CD14-positive monocyte (primary cell): Measurements from ENCODE around the gene KDM4E. TPM values are rescaled to one million over a fixed set of nuclear protein-coding genes. Genes with fewer than 3 reads are reported as not detected.

ENCODE experiments used
- DNase-seq, 3 donors: peaks; one replicate each; pipeline ENCODE4 v3.0.0-alpha.2; 2011 to 2022
- H2AFZ ChIP-seq: 2 replicates; pipeline ENCODE4 v1.6.0; 2012; ENCODE audit warnings: mild to moderate bottlenecking, low read depth, low read length, inconsistent platforms; ENCODE audit not compliant: insufficient read depth, poor library complexity, severe bottlenecking
- H3K27ac ChIP-seq, 2 donors: 1 replicate in 1 of 2; 2 replicates in 1 of 2; pipeline ENCODE4 v1.5.1; 2012 to 2013; ENCODE audit warnings: low read length in 2 of 2, control low read depth in 1 of 2, inconsistent platforms in 1 of 2, low read depth in 1 of 2, mild to moderate bottlenecking in 1 of 2
- H3K27me3 ChIP-seq, 2 donors: one replicate each; pipeline versions ENCODE4 v1.6.0 to v1.6.1; 2011 to 2013; ENCODE audit warnings: low read length in 2 of 2; ENCODE audit not compliant: control insufficient read depth in 2 of 2, insufficient read depth in 2 of 2
- H3K36me3 ChIP-seq, 2 donors: replicated peaks in 1 of 2; 1 replicate in 1 of 2; 2 replicates in 1 of 2; pipeline versions ENCODE4 v1.5.1 to v1.6.1; 2012 to 2013; ENCODE audit warnings: low read length in 2 of 2, control low read depth in 1 of 2, inconsistent platforms in 1 of 2, mild to moderate bottlenecking in 1 of 2; ENCODE audit not compliant: insufficient read depth in 2 of 2, control insufficient read depth in 1 of 2
- H3K4me1 ChIP-seq, 2 donors: 1 replicate in 1 of 2; 2 replicates in 1 of 2; pipeline versions ENCODE4 v1.5.1 to v1.6.1; 2012 to 2013; ENCODE audit warnings: low read length in 2 of 2, control low read depth in 1 of 2, inconsistent platforms in 1 of 2, mild to moderate bottlenecking in 1 of 2, moderate library complexity in 1 of 2; ENCODE audit not compliant: insufficient read depth in 2 of 2, control insufficient read depth in 1 of 2
- H3K4me2 ChIP-seq: replicated peaks from 2 replicates; pipeline ENCODE3; 2012; ENCODE audit warnings: low read length, moderate library complexity, mild to moderate bottlenecking; ENCODE audit not compliant: poor library complexity, severe bottlenecking; ENCODE audit errors: extremely low read depth
- H3K4me3 ChIP-seq, 3 experiments: fragments of 200-600 bp in 1 of 3; sonication (generic) in 1 of 3; replicated peaks in 1 of 3; 1 replicate in 2 of 3; 2 replicates in 1 of 3; pipeline ENCODE4 v1.5.1; 2011 to 2013; ENCODE audit warnings: low read length in 3 of 3, mild to moderate bottlenecking in 3 of 3, control low read depth in 2 of 3, low read depth in 2 of 3, inconsistent platforms in 1 of 3, moderate library complexity in 1 of 3
- H3K79me2 ChIP-seq: 2 replicates; pipeline ENCODE4 v1.6.0; 2012; ENCODE audit warnings: mild to moderate bottlenecking, control low read depth, inconsistent platforms, low read length, moderate library complexity; ENCODE audit not compliant: insufficient read depth
- H3K9ac ChIP-seq: 2 replicates; pipeline ENCODE4 v1.6.0; 2017; ENCODE audit warnings: low read length, mild to moderate bottlenecking; ENCODE audit not compliant: insufficient read depth, poor library complexity, severe bottlenecking
- H3K9me3 ChIP-seq, 2 donors: replicated peaks in 1 of 2; 1 replicate in 1 of 2; 2 replicates in 1 of 2; pipeline versions ENCODE4 v1.5.1 to v1.6.1; 2012 to 2013; ENCODE audit warnings: low read length in 2 of 2, control low read depth in 1 of 2; ENCODE audit not compliant: control insufficient read depth in 1 of 2, insufficient read depth in 1 of 2
- H4K20me1 ChIP-seq: 2 replicates; pipeline ENCODE4 v1.6.0; 2012; ENCODE audit warnings: mild to moderate bottlenecking, low read length, control low read depth, moderate library complexity; ENCODE audit not compliant: insufficient read depth
- H3K27ac Mint-ChIP-seq, 7 donors: one replicate each; pipeline ENCODE4 v1.8.0; 2020; ENCODE audit warnings: mild to moderate bottlenecking in 7 of 7, mixed read lengths in 7 of 7, moderate library complexity in 6 of 7, inconsistent platforms in 2 of 7
- H3K27me3 Mint-ChIP-seq, 3 donors: one replicate each; pipeline ENCODE4 v1.8.0; 2021 to 2022; ENCODE audit warnings: low read depth in 3 of 3, mild to moderate bottlenecking in 3 of 3, mixed read lengths in 3 of 3, moderate library complexity in 3 of 3, inconsistent platforms in 1 of 3
- H3K36me3 Mint-ChIP-seq, 2 donors: one replicate each; pipeline ENCODE4 v1.8.0; 2020; ENCODE audit warnings: mixed read lengths in 2 of 2, inconsistent platforms in 1 of 2, mild to moderate bottlenecking in 1 of 2
- H3K4me1 Mint-ChIP-seq: one replicate; pipeline ENCODE4 v1.8.0; 2020; ENCODE audit warnings: mild to moderate bottlenecking, mixed read lengths
- H3K4me3 Mint-ChIP-seq, 2 donors: one replicate each; pipeline ENCODE4 v1.8.0; 2020; ENCODE audit warnings: mild to moderate bottlenecking in 2 of 2, mixed read lengths in 2 of 2, moderate library complexity in 1 of 2
- H3K9me3 Mint-ChIP-seq, 7 donors: one replicate each; pipeline ENCODE4 v1.8.0; 2020 to 2022; ENCODE audit warnings: mixed read lengths in 7 of 7, mild to moderate bottlenecking in 6 of 7, moderate library complexity in 6 of 7, inconsistent platforms in 2 of 7
- CTCF ChIP-seq: fragments of 200-600 bp; IDR thresholded peaks from one replicate; pipeline ENCODE4 v1.8.0; 2022; ENCODE audit warnings: antibody characterized with exemption, mild to moderate bottlenecking
- WGBS: methylation state at CpG from one replicate; pipeline ENCODE4 v1.1.5; 2013; ENCODE audit warnings: missing lambda C conversion rate; ENCODE audit not compliant: insufficient coverage; 5-methylcytosine and 5-hydroxymethylcytosine counted together
- intact Hi-C, 2 donors: fragments of 100-400 bp; cut with micrococcal nuclease; formaldehyde crosslinking; loops; one replicate each; pipeline versions ENCODE4 v1.15.0 to v1.15.1; 2023
- polyA plus RNA-seq, 3 donors: library from polyadenylated mRNA; depleted of rRNA in 1 of 3; unstranded in 2 of 3; stranded (reverse) in 1 of 3; fragments of 300-500 nt in 2 of 3; fragments of >200 nt in 1 of 3; fragmentation: Illumina TruSeq in 2 of 3; gene quantifications; 1 replicate in 2 of 3; 2 replicates in 1 of 3; pipeline ENCODE4 v1.2.3, GENCODE V29; 2012 to 2021

The KDM4E gene
- polyA plus RNA-seq, 3 donors: not detected

- peak; percentile 57 for TF ChIP-seq CTCF
- Histone ChIP-seq H3K36me3 (no peaks in the 10 kb centered on the region), H3K4me3 (peak overlapping the region; percentile 80 to 93 (median 90)), H3K27me3 (no peaks in the 10 kb centered on the region), H3K4me1 (peaks cover 24 to 30% of the 10 kb centered on the region in 2 donors), H3K9me3 (no peaks in the 10 kb centered on the region), H3K79me2 (peaks cover 19% of the 10 kb centered on the region), H3K27ac (peak overlapping the region; percentile 85 to 87), H2AFZ (peak overlapping the region; percentile 100), H3K9ac (peak overlapping the region; percentile 82), H4K20me1 (no peaks in the 10 kb centered on the region), H3K4me2 (peak overlapping the region; percentile 98)
- peak overlapping the region; percentile 89 to 97 (median 93) for H3K27ac Mint-ChIP-seq
- WGBS: under 1% methylated on average over 97 of the region's 98 CpGs
- H3K4me3 Mint-ChIP-seq: peak overlapping the region; percentile 98 to 100
- intact Hi-C loops: loop anchor here in 1 of 2 donors (5.0 kb wide), 3 partner anchors 85 to 695 kb away; no protein-coding TSS in a partner anchor
- peaks cover 0 to 2% (median 2%) of the 10 kb centered on the region in 3 donors for H3K27me3 Mint-ChIP-seq
- H3K9me3 Mint-ChIP-seq: no peaks in the 10 kb centered on the region
- H3K4me1 Mint-ChIP-seq: peaks cover 27% of the 10 kb centered on the region
- peak; percentile 55 to 66 (median 64) for DNase-seq
- peaks cover 3 to 4% of the 10 kb centered on the region in 2 donors for H3K36me3 Mint-ChIP-seq
These were observed 42.2 kb downstream of the KDM4E start for GRCh38 chr11:95067039-95067840.

DNA sequence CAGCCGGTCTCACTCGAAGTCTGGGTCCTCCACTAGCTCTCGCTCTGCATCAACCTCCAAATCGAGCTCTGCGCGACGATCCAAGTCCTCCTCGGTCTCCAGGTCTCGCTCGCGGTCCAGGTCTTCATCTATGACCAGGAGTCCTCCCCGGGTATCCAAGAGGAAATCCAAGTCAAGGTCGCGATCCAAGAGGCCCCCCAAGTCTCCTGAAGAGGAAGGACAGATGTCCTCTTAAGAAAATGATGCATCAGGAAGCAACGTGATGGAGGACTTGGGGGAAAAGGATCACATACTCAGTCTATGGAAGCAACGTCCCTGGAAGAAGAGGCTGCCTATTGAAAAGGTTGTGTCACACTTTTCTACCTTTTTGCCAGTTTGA, 42.8 kb downstream of the KDM4E start:
- Histone ChIP-seq H3K27ac (peak overlapping the region; percentile 85 to 87), H3K27me3 (no peaks in the 10 kb centered on the region), H3K9me3 (no peaks in the 10 kb centered on the region), H2AFZ (peak overlapping the region; percentile 100), H4K20me1 (no peaks in the 10 kb centered on the region), H3K36me3 (no peaks in the 10 kb centered on the region), H3K4me1 (peaks cover 24 to 30% of the 10 kb centered on the region in 2 donors), H3K9ac (peak overlapping the region; percentile 82), H3K79me2 (peaks cover 19% of the 10 kb centered on the region), H3K4me2 (peak overlapping the region; percentile 98), H3K4me3 (peak overlapping the region; percentile 80 to 93 (median 90))
- peak overlapping the region; percentile 98 to 100 for H3K4me3 Mint-ChIP-seq
- H3K27ac Mint-ChIP-seq: peak overlapping the region; percentile 84 to 97 (median 90)
- WGBS: under 1% methylated on average over 15 of the region's 16 CpGs
- TF ChIP-seq CTCF: no peak
- no peaks in the 10 kb centered on the region for H3K9me3 Mint-ChIP-seq
- peaks cover 0 to 2% (median 2%) of the 10 kb centered on the region in 3 donors for H3K27me3 Mint-ChIP-seq
- intact Hi-C loops: loop anchor here (2.0 to 5.0 kb wide), 4 partner anchors 83 to 694 kb away; no protein-coding TSS in a partner anchor
- peaks cover 3 to 4% of the 10 kb centered on the region in 2 donors for H3K36me3 Mint-ChIP-seq
- H3K4me1 Mint-ChIP-seq: peaks cover 27% of the 10 kb centered on the region
- DNase-seq: peak in 2 of 3 donors; percentile 10 to 13
